Left ventricle myocardium inferior (tissue), 1 donor: Measurements from ENCODE around the gene KCNK17. TPM values are rescaled to one million over a fixed set of nuclear protein-coding genes. Genes with fewer than 3 reads are reported as not detected.
"Not testable (repeated sequence)": the region's sequence is repeated elsewhere in the genome, so short reads cannot be mapped to it uniquely, and the experiment has no call there.

Experiments
- DNase-seq: peaks from one replicate; pipeline ENCODE4 v3.0.0-alpha.2; 2020
- H3K27ac ChIP-seq: fragments of 200-600 bp; replicated peaks from 2 replicates; pipeline ENCODE4 v1.8.0; 2021
- H3K27me3 ChIP-seq: fragments of 200-600 bp; 2 replicates; pipeline ENCODE4 v1.8.0; 2021; ENCODE audit warnings: low read depth
- H3K36me3 ChIP-seq: fragments of 200-600 bp; 2 replicates; pipeline ENCODE4 v1.8.0; 2021
- H3K4me1 ChIP-seq: fragments of 200-600 bp; 2 replicates; pipeline ENCODE4 v1.8.0; 2021
- H3K4me3 ChIP-seq: fragments of 200-600 bp; 2 replicates; pipeline ENCODE4 v1.8.0; 2021; ENCODE audit warnings: mild to moderate bottlenecking, moderate library complexity
- H3K9me3 ChIP-seq: fragments of 200-600 bp; replicated peaks from 2 replicates; pipeline ENCODE4 v1.8.0; 2021
- intact Hi-C: fragments of 100-400 bp; cut with micrococcal nuclease; formaldehyde crosslinking; loops from one replicate; pipeline ENCODE4 v1.11.0; 2022
- total RNA-seq: library from RNA; stranded (reverse); fragmentation: NEBNext Ultra II Directional; extraction: Animal tissue kit (Norgen Biotek cat#: 25700); gene quantifications from one replicate; pipeline ENCODE4 v1.2.1, GENCODE V29; 2021
- TF ChIP-seq, protein P1 (sequence below): fragments of 200-600 bp; IDR thresholded peaks from 2 replicates; pipeline ENCODE4 v1.8.0; 2021; ENCODE audit warnings: antibody characterized with exemption, mild to moderate bottlenecking, borderline replicate concordance
- donor health status: DM: no; HTN: yes; CAD: no; lungs with severe emphysema.

KCNK17 gene
- total RNA-seq, 1 donor from 2014 or later = 0.52 TPM

DNA sequence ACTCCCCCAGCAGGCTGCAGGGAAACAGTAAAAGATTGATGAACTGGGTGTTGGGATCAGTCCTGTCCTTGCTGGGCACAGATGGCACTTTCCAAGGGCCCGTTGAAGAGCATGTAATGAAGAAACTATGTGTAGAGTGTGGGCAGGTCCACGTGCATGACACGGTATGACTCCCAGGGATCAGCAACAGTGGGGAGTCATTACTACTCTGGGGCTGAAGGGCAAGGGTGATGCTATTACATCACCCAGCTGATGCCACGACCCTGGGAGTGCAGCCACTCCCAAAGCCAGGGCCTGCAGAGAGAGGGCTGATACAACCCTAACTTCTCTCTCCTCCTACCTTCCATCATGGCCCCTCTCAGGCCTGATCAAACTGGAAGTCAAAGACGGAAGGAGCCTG is 20.1 kb downstream of the KCNK17 start:
- Histone ChIP-seq H3K4me3 (no peak overlapping the region), H3K27me3 (peaks cover 66% of the 10 kb centered on the region), H3K9me3 (no peaks in the 10 kb centered on the region), H3K36me3 (no peaks in the 10 kb centered on the region), H3K4me1 (peaks cover 16% of the 10 kb centered on the region), H3K27ac (no peak overlapping the region)
- intact Hi-C loops = no loop called here
- no peak for DNase-seq
- TF ChIP-seq, protein P1, sequence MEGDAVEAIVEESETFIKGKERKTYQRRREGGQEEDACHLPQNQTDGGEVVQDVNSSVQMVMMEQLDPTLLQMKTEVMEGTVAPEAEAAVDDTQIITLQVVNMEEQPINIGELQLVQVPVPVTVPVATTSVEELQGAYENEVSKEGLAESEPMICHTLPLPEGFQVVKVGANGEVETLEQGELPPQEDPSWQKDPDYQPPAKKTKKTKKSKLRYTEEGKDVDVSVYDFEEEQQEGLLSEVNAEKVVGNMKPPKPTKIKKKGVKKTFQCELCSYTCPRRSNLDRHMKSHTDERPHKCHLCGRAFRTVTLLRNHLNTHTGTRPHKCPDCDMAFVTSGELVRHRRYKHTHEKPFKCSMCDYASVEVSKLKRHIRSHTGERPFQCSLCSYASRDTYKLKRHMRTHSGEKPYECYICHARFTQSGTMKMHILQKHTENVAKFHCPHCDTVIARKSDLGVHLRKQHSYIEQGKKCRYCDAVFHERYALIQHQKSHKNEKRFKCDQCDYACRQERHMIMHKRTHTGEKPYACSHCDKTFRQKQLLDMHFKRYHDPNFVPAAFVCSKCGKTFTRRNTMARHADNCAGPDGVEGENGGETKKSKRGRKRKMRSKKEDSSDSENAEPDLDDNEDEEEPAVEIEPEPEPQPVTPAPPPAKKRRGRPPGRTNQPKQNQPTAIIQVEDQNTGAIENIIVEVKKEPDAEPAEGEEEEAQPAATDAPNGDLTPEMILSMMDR = no peak

DNA sequence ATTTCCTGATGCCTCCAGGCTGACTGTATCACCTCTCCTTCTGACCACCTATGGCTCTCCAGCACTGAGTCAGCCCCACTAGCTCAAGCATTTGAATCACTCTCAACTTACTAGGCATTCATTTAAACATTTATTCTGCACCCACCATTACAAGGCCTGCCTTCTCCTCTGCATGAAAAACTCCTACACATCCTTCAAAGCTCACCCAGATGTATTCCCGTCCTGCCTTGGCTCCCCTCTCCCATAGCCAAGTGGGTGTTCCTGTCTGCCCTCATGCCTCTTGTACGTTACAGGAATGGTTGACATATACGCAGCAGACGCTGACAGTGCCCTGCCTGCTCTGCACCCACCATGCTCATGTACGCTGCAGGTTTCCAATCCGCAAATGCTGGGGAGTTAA is 21.6 kb downstream of the KCNK17 start:
- no peak for DNase-seq
- Histone ChIP-seq H3K27me3 (peaks cover 62% of the 10 kb centered on the region), H3K4me3 (no peak overlapping the region), H3K9me3 (no peaks in the 10 kb centered on the region), H3K36me3 (no peaks in the 10 kb centered on the region), H3K27ac (no peak overlapping the region), H3K4me1 (peaks cover 16% of the 10 kb centered on the region)
- intact Hi-C loops = no loop called here
- TF ChIP-seq, protein P1 = no peak

GRCh38 chr6:39289490-39289889 is 24.7 kb downstream of the KCNK17 start:
- H3K27ac ChIP-seq = no peak overlapping the region
- intact Hi-C loops = no loop called here
- TF ChIP-seq, protein P1 = no peak
- no peaks in the 10 kb centered on the region for H3K9me3 ChIP-seq
- no peaks in the 10 kb centered on the region for H3K4me1 ChIP-seq
- DNase-seq = no peak
- no peak overlapping the region for H3K4me3 ChIP-seq
- H3K27me3 ChIP-seq = peaks cover 39% of the 10 kb centered on the region
- H3K36me3 ChIP-seq = no peaks in the 10 kb centered on the region

GRCh38 chr6:39287601-39288000 is 26.6 kb downstream of the KCNK17 start:
- no peak overlapping the region for H3K4me3 ChIP-seq
- H3K9me3 ChIP-seq = no peaks in the 10 kb centered on the region
- H3K36me3 ChIP-seq = no peaks in the 10 kb centered on the region
- intact Hi-C loops = no loop called here
- H3K27ac ChIP-seq = no peak overlapping the region
- H3K27me3 ChIP-seq = peaks cover 24% of the 10 kb centered on the region
- DNase-seq = no peak
- H3K4me1 ChIP-seq = no peaks in the 10 kb centered on the region
- TF ChIP-seq, protein P1 = no peak

GRCh38 chr6:39286596-39286995 is 27.6 kb downstream of the KCNK17 start:
- intact Hi-C loops = not testable (repeated sequence)

GRCh38 chr6:39282774-39283173 is 31.4 kb downstream of the KCNK17 start:
- no peak overlapping the region for H3K4me3 ChIP-seq
- H3K9me3 ChIP-seq = no peaks in the 10 kb centered on the region
- TF ChIP-seq, protein P1 = no peak
- DNase-seq = no peak
- peaks cover 39% of the 10 kb centered on the region for H3K27me3 ChIP-seq
- no peaks in the 10 kb centered on the region for H3K36me3 ChIP-seq
- intact Hi-C loops = no loop called here
- no peaks in the 10 kb centered on the region for H3K4me1 ChIP-seq
- H3K27ac ChIP-seq = no peak overlapping the region

More at GRCh38 chr6:39286596-39286995, 27.6 kb downstream of the KCNK17 start:
- H3K9me3 ChIP-seq, H3K36me3 ChIP-seq, H3K4me3 ChIP-seq, H3K27ac ChIP-seq, DNase-seq, H3K4me1 ChIP-seq: not testable (repeated sequence)
- peaks cover 29% of the 10 kb centered on the region for H3K27me3 ChIP-seq
